CD8-positive, alpha-beta memory T cell (primary cell): ENCODE results near the gene MARK4. TPM values are rescaled to one million over a fixed set of nuclear protein-coding genes. Genes with fewer than 3 reads are reported as not detected.
A peak's percentile ranks its signal among the peaks of the same experiment; 100 is the strongest.

Source experiments
- CTCF ChIA-PET: fragments of 350-600 bp; sonication (Branson Sonifier 250); formaldehyde crosslinking; loops from one replicate; lab custom pipeline; 2021; ENCODE audit warnings: antibody characterized with exemption; lab: Charles Lee
- POLR2A ChIA-PET: fragments of 350-600 bp; sonication (Branson Sonifier 250); formaldehyde crosslinking; loops from one replicate; lab custom pipeline; 2021; ENCODE audit warnings: antibody characterized with exemption; lab: Charles Lee
- DNase-seq, 5 donors: peaks; one replicate each; pipeline versions ENCODE4 v3.0.0 to v3.0.0-alpha.2; 2020 to 2022; ENCODE audit warnings: mixed read lengths in 1 of 5
- H3K27ac ChIP-seq: one replicate; pipeline ENCODE4 v1.7.0; 2013; ENCODE audit warnings: low read depth, mild to moderate bottlenecking, low read length, moderate library complexity
- H3K27me3 ChIP-seq: 2 replicates; pipeline ENCODE4 v1.7.0; 2013; ENCODE audit warnings: low read length, mild to moderate bottlenecking; ENCODE audit not compliant: insufficient read depth, poor library complexity, severe bottlenecking
- H3K36me3 ChIP-seq: 2 replicates; pipeline ENCODE4 v1.7.0; 2013; ENCODE audit warnings: mild to moderate bottlenecking, low read length, moderate library complexity; ENCODE audit not compliant: insufficient read depth
- H3K4me1 ChIP-seq: 2 replicates; pipeline ENCODE4 v1.7.0; 2013; ENCODE audit warnings: mild to moderate bottlenecking, low read length, moderate library complexity; ENCODE audit not compliant: insufficient read depth
- H3K4me3 ChIP-seq: 2 replicates; pipeline ENCODE4 v1.7.0; 2013; ENCODE audit warnings: mild to moderate bottlenecking, low read length
- H3K9me3 ChIP-seq: 2 replicates; pipeline ENCODE4 v1.7.0; 2013; ENCODE audit warnings: mild to moderate bottlenecking, low read length
- H3K27ac Mint-ChIP-seq, 8 donors: one replicate each; pipeline ENCODE4 v1.8.0; 2020 to 2021; ENCODE audit warnings: mixed read lengths in 8 of 8, mild to moderate bottlenecking in 6 of 8, inconsistent platforms in 3 of 8, moderate library complexity in 3 of 8
- H3K27me3 Mint-ChIP-seq, 2 donors: one replicate each; pipeline ENCODE4 v1.8.0; 2020 to 2021; ENCODE audit warnings: mixed read lengths in 2 of 2, mild to moderate bottlenecking in 1 of 2, moderate library complexity in 1 of 2
- H3K36me3 Mint-ChIP-seq, 3 donors: one replicate each; pipeline ENCODE4 v1.8.0; 2020 to 2021; ENCODE audit warnings: mixed read lengths in 3 of 3, inconsistent platforms in 1 of 3, mild to moderate bottlenecking in 1 of 3
- H3K4me1 Mint-ChIP-seq, 3 donors: one replicate each; pipeline ENCODE4 v1.8.0; 2020 to 2021; ENCODE audit warnings: mixed read lengths in 3 of 3, inconsistent platforms in 1 of 3, mild to moderate bottlenecking in 1 of 3
- H3K4me3 Mint-ChIP-seq, 7 donors: one replicate each; pipeline ENCODE4 v1.8.0; 2020 to 2021; ENCODE audit warnings: mixed read lengths in 7 of 7, mild to moderate bottlenecking in 6 of 7, moderate library complexity in 4 of 7, inconsistent platforms in 2 of 7
- H3K9me3 Mint-ChIP-seq, 5 donors: one replicate each; pipeline ENCODE4 v1.8.0; 2020 to 2022; ENCODE audit warnings: mixed read lengths in 5 of 5, mild to moderate bottlenecking in 3 of 5, moderate library complexity in 2 of 5, inconsistent platforms in 1 of 5
- polyA plus RNA-seq: library from polyadenylated mRNA; unstranded; fragments of 300-500 nt; fragmentation: Illumina TruSeq; gene quantifications from one replicate; pipeline ENCODE4 v1.2.3, GENCODE V29; 2021
- total RNA-seq, 2 experiments: library from RNA; stranded (reverse); gene quantifications; one replicate each; pipeline ENCODE4 v1.2.3, GENCODE V29; 2021

MARK4 gene
- total and polyA plus RNA-seq, 3 experiments from 2014 or later, result 2.6 to 21.2 (median 20.2) TPM

DNA sequence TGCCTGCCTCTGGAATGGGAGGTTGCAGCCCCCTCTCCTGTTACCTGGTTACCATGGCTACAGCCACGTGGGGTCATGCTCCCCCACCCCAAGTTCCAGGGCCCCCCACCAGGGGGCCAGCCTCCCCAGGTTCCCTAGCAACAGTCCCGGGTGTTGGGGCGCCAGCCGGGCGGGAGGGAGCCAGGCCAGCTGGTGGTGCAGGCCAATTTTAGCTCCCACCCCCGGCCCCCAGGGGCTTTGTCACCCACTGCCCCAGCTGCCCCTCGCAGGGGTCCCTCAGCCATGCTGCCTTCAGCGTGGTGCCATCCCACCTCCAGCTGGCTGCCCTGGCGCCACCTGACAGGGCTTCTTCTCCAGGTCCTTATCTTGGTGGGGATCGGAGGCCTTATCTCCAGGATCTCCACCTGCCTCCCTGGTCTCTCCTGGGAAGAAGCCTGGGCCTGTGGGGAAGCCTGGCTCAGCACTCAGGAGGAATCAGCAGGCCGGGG lies 3.0 kb downstream of the MARK4 start:
- CTCF ChIA-PET, result interaction anchor here (0.6 kb wide), 1 partner anchor 233 kb away, joined by 3 read pairs; no protein-coding TSS in a partner anchor
- Mint-ChIP-seq H3K4me1 (peaks cover 30 to 59% (median 30%) of the 10 kb centered on the region in 3 donors), H3K27me3 (no peaks in the 10 kb centered on the region), H3K36me3 (peaks cover 0 to 7% (median 0%) of the 10 kb centered on the region in 3 donors), H3K4me3 (peak overlapping the region in 6 of 7 donors; percentile 65 to 89 (median 78)), H3K9me3 (no peaks in the 10 kb centered on the region), H3K27ac (peak overlapping the region in 7 of 8 donors; percentile 21 to 92 (median 87))
- Histone ChIP-seq H3K4me3 (no peak overlapping the region), H3K4me1 (peaks cover 35% of the 10 kb centered on the region), H3K27me3 (no peaks in the 10 kb centered on the region), H3K27ac (peak overlapping the region; percentile 22), H3K9me3 (no peaks in the 10 kb centered on the region), H3K36me3 (no peaks in the 10 kb centered on the region)
- DNase-seq, result peak in 2 of 5 donors; percentile 6 to 10
- POLR2A ChIA-PET, result no interaction called here

DNA sequence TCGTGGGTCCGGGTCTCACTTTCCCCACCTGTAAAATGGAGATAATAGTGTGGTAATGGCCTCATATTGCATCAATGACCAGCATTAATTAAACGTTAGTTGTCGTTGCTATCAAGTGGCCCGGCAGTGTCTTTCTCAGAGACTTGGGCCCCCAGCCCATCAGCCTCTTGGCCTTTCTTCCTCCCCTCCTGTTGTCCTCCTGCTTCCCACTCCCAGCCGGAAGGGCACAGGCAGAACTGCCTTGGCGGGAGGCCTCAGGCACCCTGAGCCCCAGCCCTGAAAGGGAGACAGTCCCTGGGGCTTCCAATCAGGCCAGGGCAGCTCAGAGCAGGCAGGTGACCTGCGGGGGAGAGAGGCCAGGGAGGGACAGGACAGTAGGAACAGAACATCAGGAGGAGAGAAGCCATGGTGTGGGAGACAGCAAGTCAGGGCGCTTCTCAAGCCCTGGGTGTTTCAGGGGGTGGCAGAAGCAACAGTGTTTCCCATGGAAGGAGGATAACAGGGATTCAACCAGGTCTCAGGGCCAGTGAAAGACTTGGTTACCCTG lies 4.6 kb downstream of the MARK4 start:
- H3K4me1 Mint-ChIP-seq, result peaks cover 27 to 48% (median 29%) of the 10 kb centered on the region in 3 donors
- H3K9me3 ChIP-seq, result no peaks in the 10 kb centered on the region
- H3K27me3 Mint-ChIP-seq, result no peaks in the 10 kb centered on the region
- no peak overlapping the region for H3K27ac ChIP-seq
- no peak overlapping the region for H3K4me3 Mint-ChIP-seq
- peaks cover 0 to 8% (median 0%) of the 10 kb centered on the region in 3 donors for H3K36me3 Mint-ChIP-seq
- DNase-seq, result no peak
- no peaks in the 10 kb centered on the region for H3K36me3 ChIP-seq
- no peaks in the 10 kb centered on the region for H3K27me3 ChIP-seq
- no peak overlapping the region for H3K27ac Mint-ChIP-seq
- H3K4me3 ChIP-seq, result no peak overlapping the region
- ChIA-PET CTCF (no interaction called here), POLR2A (no interaction called here)
- peaks cover 32% of the 10 kb centered on the region for H3K4me1 ChIP-seq
- no peaks in the 10 kb centered on the region for H3K9me3 Mint-ChIP-seq

DNA sequence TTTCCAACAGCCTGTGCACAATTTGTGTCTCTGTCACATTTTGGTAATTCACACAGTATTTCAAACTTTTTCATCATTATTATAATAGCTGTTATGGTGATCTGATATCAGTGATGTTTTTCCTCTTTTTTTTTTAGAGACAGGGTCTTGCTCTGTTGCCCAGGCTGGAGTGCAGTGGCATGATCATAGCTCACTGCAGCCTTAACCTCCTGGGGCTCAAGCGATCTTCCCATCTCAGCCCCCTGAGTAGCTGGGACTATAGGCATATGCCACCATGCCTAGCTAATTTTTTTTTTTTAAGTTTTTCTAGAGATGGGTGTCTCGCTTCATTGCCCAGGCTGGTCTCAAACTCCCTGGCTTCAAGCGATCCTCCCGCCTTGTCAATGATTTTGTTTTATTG lies 5.8 kb downstream of the MARK4 start:
- H3K4me3 ChIP-seq, result no peak overlapping the region
- no peak for DNase-seq
- ChIA-PET POLR2A (no interaction called here), CTCF (no interaction called here)
- H3K4me1 Mint-ChIP-seq, result peaks cover 24 to 45% (median 27%) of the 10 kb centered on the region in 3 donors
- peak overlapping the region in 1 of 7 donors; percentile 54 for H3K4me3 Mint-ChIP-seq
- H3K27ac ChIP-seq, result no peak overlapping the region
- H3K36me3 Mint-ChIP-seq, result peaks cover 0 to 13% (median 0%) of the 10 kb centered on the region in 3 donors
- no peaks in the 10 kb centered on the region for H3K27me3 Mint-ChIP-seq
- peak overlapping the region in 1 of 8 donors; percentile 70 for H3K27ac Mint-ChIP-seq
- H3K9me3 ChIP-seq, result no peaks in the 10 kb centered on the region
- no peaks in the 10 kb centered on the region for H3K27me3 ChIP-seq
- peaks cover 29% of the 10 kb centered on the region for H3K4me1 ChIP-seq
- H3K36me3 ChIP-seq, result no peaks in the 10 kb centered on the region
- no peaks in the 10 kb centered on the region for H3K9me3 Mint-ChIP-seq

DNA sequence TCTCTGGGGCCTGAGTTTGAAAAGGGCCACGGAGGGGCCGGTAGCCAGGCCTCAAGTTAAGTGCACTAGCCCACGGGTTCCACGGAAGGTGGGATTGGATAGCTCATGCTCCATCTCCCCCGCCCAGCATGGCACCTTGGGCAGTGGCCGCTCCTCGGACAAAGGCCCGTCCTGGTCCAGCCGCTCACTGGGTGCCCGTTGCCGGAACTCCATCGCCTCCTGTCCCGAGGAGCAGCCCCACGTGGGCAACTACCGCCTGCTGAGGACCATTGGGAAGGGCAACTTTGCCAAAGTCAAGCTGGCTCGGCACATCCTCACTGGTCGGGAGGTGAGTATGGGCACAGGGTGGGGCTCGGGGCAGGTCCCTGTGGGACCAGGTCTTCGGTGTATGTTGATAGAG lies 7.8 kb downstream of the MARK4 start:
- no peak for DNase-seq
- H3K27me3 ChIP-seq, result no peaks in the 10 kb centered on the region
- no peak overlapping the region for H3K27ac ChIP-seq
- H3K36me3 Mint-ChIP-seq, result peaks cover 0 to 16% (median 0%) of the 10 kb centered on the region in 3 donors
- POLR2A ChIA-PET, result no interaction called here
- no peaks in the 10 kb centered on the region for H3K27me3 Mint-ChIP-seq
- H3K27ac Mint-ChIP-seq, result no peak overlapping the region
- peaks cover 9% of the 10 kb centered on the region for H3K4me1 ChIP-seq
- H3K36me3 ChIP-seq, result no peaks in the 10 kb centered on the region
- H3K9me3 ChIP-seq, result no peaks in the 10 kb centered on the region
- CTCF ChIA-PET, result interaction anchor here (2.2 kb wide), 1 partner anchor 10 kb away, joined by 5 read pairs; no protein-coding TSS in a partner anchor
- H3K4me3 Mint-ChIP-seq, result no peak overlapping the region
- peaks cover 5 to 26% (median 8%) of the 10 kb centered on the region in 3 donors for H3K4me1 Mint-ChIP-seq
- no peaks in the 10 kb centered on the region for H3K9me3 Mint-ChIP-seq
- H3K4me3 ChIP-seq, result no peak overlapping the region

DNA sequence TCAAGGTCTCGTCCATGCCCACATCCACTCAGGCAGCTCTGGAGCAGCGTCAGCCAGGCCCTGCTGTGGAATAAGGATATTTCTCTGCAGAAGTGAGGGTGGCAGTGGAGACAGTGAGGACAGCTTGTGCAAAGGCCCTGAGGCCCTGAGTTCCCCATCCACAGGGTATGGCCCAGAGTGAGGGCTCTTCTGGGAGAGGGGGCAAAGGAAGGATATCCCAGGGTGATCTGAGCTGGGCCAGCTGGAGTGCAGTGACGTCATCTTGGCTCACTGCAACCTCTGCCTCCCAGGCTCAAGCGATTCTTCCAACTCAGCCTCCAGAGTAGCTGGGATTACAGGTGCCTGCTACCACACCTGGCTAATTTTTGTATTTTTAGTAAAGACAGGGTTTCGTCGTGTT lies 11.5 kb downstream of the MARK4 start:
- Mint-ChIP-seq H3K4me3 (no peak overlapping the region), H3K4me1 (peaks cover 0 to 3% (median 0%) of the 10 kb centered on the region in 3 donors), H3K27me3 (no peaks in the 10 kb centered on the region), H3K9me3 (no peaks in the 10 kb centered on the region), H3K27ac (no peak overlapping the region), H3K36me3 (peaks cover 0 to 37% (median 2%) of the 10 kb centered on the region in 3 donors)
- Histone ChIP-seq H3K9me3 (no peaks in the 10 kb centered on the region), H3K4me3 (no peak overlapping the region), H3K36me3 (no peaks in the 10 kb centered on the region), H3K4me1 (no peaks in the 10 kb centered on the region), H3K27me3 (no peaks in the 10 kb centered on the region), H3K27ac (no peak overlapping the region)
- CTCF ChIA-PET, result no interaction called here
- POLR2A ChIA-PET, result no interaction called here
- DNase-seq, result no peak

DNA sequence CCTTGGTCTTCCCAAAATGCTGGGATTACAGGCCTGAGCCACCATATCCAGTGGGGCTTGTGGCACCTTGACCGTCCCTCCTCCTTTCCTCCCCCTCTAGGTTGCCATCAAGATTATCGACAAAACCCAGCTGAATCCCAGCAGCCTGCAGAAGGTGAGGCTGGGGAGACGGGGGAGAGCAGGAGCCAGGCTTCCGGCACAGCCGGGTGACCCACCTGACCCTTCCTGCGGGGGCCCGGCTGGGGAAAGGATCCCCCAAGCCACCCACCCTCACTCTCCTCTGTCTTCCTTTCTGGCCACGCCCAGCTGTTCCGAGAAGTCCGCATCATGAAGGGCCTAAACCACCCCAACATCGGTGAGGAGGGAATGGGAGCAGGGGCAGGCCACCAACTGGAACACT lies 11.9 kb downstream of the MARK4 start:
- no peak for DNase-seq
- H3K9me3 Mint-ChIP-seq, result no peaks in the 10 kb centered on the region
- H3K27ac ChIP-seq, result no peak overlapping the region
- CTCF ChIA-PET, result no interaction called here
- H3K36me3 ChIP-seq, result no peaks in the 10 kb centered on the region
- no peaks in the 10 kb centered on the region for H3K9me3 ChIP-seq
- H3K36me3 Mint-ChIP-seq, result peaks cover 0 to 37% (median 2%) of the 10 kb centered on the region in 3 donors
- no peaks in the 10 kb centered on the region for H3K27me3 Mint-ChIP-seq
- H3K27me3 ChIP-seq, result no peaks in the 10 kb centered on the region
- POLR2A ChIA-PET, result no interaction called here
- H3K4me1 ChIP-seq, result no peaks in the 10 kb centered on the region
- no peak overlapping the region for H3K4me3 ChIP-seq
- peaks cover 0 to 3% (median 0%) of the 10 kb centered on the region in 3 donors for H3K4me1 Mint-ChIP-seq
- no peak overlapping the region for H3K27ac Mint-ChIP-seq
- H3K4me3 Mint-ChIP-seq, result no peak overlapping the region

DNA sequence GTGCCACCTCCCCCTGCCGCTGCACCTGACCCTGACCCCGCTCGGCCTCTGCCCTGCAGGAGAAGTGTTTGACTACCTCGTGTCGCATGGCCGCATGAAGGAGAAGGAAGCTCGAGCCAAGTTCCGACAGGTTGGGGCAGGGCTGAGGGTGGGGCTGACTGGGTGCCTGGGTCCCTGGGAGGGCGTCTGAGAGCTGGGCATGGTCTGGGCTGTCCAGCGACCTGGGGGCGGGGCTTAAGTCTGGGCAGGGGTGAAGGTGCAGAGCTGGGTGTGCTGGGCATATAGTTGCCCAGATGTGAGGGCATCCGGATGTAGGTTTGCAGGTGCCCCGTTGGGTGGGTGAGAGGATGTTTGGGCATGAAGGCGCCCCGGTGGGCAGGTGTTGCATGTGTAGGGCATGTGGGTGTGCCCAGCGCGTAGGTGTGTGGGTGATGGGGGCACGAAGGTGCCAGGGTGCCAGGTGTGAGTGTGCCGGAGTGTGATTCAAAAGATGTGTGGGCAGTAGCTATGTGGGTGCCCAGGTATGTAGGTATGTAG lies 13.8 kb downstream of the MARK4 start:
- no peaks in the 10 kb centered on the region for H3K27me3 ChIP-seq
- POLR2A ChIA-PET, result no interaction called here
- CTCF ChIA-PET, result no interaction called here
- H3K4me1 Mint-ChIP-seq, result no peaks in the 10 kb centered on the region
- H3K9me3 Mint-ChIP-seq, result no peaks in the 10 kb centered on the region
- peaks cover 0 to 40% (median 4%) of the 10 kb centered on the region in 3 donors for H3K36me3 Mint-ChIP-seq
- H3K27me3 Mint-ChIP-seq, result no peaks in the 10 kb centered on the region
- no peak overlapping the region for H3K4me3 Mint-ChIP-seq
- no peak for DNase-seq
- no peaks in the 10 kb centered on the region for H3K4me1 ChIP-seq
- H3K27ac ChIP-seq, result no peak overlapping the region
- no peaks in the 10 kb centered on the region for H3K9me3 ChIP-seq
- H3K36me3 ChIP-seq, result no peaks in the 10 kb centered on the region
- H3K27ac Mint-ChIP-seq, result peak overlapping the region in 1 of 8 donors; percentile 43
- H3K4me3 ChIP-seq, result no peak overlapping the region

DNA sequence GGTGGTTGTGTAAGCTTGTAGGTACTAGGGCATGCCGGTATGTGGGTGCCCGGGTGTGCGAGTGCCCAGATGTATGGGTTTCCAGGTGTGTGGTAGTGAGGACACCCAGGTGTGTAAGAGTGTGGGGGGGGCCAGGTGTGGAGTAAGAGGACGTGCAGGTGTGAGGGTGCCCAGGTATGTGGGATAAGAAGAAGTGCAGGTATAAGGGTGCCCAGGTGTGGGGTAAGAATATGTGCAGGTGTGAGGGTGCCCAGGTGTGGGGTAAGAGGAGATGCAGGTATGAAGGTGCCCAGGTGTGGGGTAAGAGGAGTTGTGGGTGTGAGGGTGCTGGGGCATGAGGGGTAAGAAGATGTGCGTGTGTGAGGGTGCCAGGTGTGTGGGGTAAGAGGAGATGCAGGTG lies 14.3 kb downstream of the MARK4 start:
- Mint-ChIP-seq H3K4me1 (no peaks in the 10 kb centered on the region), H3K4me3 (no peak overlapping the region), H3K36me3 (peaks cover 0 to 45% (median 4%) of the 10 kb centered on the region in 3 donors), H3K27me3 (no peaks in the 10 kb centered on the region), H3K27ac (peak overlapping the region in 2 of 8 donors; percentile 27), H3K9me3 (no peaks in the 10 kb centered on the region)
- CTCF ChIA-PET, result no interaction called here
- Histone ChIP-seq H3K4me3 (no peak overlapping the region), H3K27me3 (no peaks in the 10 kb centered on the region), H3K36me3 (no peaks in the 10 kb centered on the region), H3K9me3 (no peaks in the 10 kb centered on the region), H3K27ac (no peak overlapping the region), H3K4me1 (no peaks in the 10 kb centered on the region)
- DNase-seq, result no peak
- POLR2A ChIA-PET, result no interaction called here
